Ramos (cell line): ENCODE data around the gene LHX4.
"Not testable (repeated sequence)": the region's sequence is repeated elsewhere in the genome, so short reads cannot be mapped to it uniquely, and the experiment has no call there.

ENCODE experiments used
- in situ Hi-C: fragments of 300-500 bp; cut with MboI; formaldehyde crosslinking; loops from one replicate; pipeline ENCODE4 v1.14.3; 2022; ENCODE audit warnings: low sequenced_read_pairs; ENCODE audit not compliant: unreplicated experiment

Gene LHX4

DNA sequence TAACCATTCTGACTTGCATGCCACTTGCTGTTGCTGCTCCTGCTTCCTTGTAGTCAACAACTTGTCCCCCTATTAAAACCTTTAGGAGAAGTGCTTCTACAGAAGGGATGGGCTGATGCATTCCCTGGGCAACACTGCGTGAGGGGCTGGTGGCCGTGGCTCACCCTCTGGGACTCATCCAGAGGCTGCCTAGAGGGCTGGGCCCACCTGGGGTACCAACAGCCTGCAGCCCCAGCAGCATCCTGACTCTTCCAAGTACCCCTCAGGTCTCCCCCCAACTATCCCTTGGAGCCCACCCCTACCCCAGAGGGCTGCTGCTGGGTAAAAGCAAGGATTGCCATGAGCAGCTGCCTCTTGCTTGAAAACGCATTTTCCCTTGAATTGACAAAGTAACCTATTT, 34.7 kb upstream of the LHX4 start:
- in situ Hi-C loops, result loop anchor here (25.0 kb wide), 1 partner anchor 483 kb away; no protein-coding TSS in a partner anchor

DNA sequence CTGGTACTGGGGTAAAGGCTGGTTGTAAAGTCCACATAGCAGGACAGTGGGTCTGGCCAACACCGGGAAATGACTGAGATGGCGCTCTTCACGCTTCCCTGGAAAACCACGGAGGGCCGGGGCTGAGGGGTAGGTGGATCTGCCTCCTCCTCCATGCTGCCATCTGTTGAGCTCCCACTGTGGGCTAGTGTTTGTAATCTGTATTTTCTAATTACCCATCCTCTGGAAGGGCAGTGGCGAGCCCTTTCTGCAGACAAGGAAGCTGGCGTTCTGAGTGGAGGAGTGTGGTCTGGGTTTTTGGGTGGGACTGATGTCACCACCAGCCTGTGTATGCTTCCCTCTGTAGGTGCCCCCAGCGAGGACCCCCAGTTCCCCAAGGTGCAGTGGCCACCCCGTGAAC, 34.1 kb upstream of the LHX4 start:
- in situ Hi-C loops, result loop anchor here (25.0 kb wide), 1 partner anchor 484 kb away; no protein-coding TSS in a partner anchor

DNA sequence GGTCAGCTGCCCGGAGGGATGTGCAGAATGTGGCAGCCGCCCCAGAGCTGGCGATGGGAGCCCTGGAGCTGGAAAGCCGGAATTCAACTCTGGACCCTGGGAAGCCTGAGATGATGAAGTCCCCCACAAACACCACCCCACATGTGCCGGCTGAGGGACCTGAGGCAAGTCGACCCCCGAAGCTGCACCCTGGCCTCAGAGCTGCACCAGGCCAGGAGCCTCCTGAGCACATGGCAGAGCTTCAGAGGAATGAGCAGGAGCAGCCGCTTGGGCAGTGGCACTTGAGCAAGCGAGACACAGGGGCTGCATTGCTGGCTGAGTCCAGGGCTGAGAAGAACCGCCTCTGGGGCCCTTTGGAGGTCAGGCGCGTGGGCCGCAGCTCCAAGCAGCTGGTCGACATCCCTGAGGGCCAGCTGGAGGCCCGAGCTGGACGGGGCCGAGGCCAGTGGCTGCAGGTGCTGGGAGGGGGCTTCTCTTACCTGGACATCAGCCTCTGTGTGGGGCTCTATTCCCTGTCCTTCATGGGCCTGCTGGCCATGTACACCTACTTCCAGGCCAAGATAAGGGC, 33.5 kb upstream of the LHX4 start:
- in situ Hi-C loops, result loop anchor here (25.0 kb wide), 1 partner anchor 484 kb away; no protein-coding TSS in a partner anchor

DNA sequence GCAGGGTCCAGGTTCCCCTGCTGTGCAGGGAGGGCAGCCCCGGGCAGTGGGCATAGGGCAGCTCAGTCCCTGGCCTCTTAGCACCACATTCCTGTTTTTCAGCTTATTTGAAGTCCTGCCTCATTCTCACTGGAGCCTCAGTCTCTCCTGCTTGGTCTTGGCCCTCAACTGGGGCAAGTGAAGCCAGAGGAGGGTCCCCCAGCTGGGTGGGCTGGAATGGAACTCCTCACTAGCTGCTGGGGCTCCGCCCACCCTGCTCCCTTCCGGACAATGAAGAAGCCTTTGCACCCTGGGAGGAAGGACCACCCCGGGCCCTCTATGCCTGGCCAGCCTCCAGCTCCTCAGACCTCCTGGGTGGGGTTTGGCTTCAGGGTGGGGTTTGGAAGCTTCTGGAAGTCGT, 32.8 kb upstream of the LHX4 start:
- in situ Hi-C loops, result loop anchor here (25.0 kb wide), 1 partner anchor 485 kb away; no protein-coding TSS in a partner anchor

DNA sequence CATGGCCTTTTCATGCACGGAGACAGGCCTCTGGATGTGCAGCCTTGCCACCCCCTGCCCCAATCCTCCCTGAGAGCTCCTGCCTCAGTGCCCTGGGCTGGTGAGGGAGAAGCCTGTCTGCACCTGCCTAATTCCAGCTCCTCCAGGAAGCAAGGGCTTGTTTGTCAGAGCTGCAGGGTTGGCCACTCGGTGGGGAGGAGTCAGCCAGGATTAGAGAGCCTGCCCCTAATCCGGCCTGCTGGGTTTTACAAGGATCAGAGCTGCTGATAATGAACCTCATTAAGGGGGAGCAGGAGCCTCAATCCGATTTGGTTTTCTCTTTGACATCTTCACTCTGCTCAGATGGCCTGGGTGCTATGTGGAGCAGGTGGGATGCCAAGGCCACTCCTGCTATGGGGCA, 31.9 kb upstream of the LHX4 start:
- in situ Hi-C loops, result loop anchor here (25.0 kb wide), 1 partner anchor 486 kb away; no protein-coding TSS in a partner anchor

DNA sequence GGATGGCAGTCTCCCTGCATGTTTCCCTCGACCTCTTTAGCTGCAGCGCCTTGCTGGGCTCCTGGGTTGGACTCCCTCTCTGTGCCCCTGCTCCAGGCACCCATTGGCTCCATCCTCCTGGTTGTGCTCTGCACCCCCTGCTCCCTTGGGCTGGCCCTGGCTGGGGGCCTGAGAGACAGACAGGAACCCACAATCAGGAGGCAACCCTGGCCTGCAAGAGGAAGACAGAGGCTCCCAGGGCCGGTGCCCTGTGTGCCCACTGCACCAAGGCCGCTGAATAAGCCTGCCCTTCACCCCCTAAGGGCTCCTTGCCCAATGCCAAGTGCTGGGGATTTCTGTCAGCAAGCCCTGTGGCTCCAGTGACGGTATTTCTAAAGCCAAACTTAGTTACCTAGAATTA, 31.5 kb upstream of the LHX4 start:
- in situ Hi-C loops, result loop anchor here (25.0 kb wide), 1 partner anchor 486 kb away; no protein-coding TSS in a partner anchor

DNA sequence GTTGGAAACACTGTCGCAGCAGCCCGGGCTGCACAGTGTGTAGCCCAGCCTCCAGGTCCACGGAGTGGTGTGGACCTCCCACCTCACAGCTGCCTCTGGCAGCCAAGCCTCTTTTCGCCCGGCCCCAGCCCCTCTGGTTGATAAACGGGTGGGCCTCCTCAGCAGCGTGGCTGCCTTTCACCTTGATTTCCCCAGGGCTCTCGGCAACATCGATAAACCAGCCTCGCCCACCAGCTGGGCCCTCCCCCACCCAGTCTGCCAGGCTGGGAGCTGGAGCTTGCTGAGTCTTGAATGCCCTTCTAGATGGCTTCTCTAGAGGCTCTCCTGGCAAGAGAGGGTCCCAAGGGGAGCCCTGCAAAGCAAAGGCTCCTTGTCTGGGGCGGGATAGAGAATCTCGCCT, 31.0 kb upstream of the LHX4 start:
- in situ Hi-C loops, result loop anchor here (25.0 kb wide), 1 partner anchor 487 kb away; no protein-coding TSS in a partner anchor

DNA sequence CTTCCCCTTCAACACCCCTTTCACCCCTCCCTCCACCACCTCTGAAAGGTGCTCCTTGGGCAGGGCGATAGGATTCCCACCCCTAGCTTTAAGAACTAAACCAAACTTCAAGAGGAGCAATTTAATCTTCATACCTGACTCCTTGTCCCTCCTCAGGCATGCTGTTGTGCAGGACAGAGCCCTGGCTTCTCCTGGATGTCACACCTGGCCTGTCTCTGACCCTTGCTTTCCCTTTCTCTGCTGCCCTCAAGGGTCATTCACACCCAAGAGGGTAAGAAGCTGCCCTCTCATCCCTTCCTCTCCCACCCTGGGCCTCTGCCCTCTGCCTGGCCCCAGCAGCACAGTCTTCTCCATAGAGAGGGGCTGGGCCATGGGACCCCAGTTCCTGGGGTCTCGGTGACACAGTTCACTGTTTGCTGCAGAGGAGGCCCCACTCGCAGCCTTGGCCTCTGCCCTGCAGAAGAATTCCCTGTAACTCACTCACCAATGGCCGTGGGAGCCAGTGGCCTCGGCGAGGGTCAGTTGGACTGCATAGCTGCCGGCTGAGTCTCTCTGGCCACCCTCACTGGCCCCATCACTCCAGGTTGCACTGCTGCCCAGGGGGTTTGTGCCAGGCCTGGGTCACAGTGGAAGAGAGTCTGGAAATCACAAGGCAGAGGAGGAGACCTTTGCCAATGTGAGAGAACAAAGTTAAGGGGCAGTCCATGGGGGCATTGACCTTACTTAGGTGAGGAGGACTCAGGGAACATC, 28.4 kb upstream of the LHX4 start:
- in situ Hi-C loops, result no loop called here

DNA sequence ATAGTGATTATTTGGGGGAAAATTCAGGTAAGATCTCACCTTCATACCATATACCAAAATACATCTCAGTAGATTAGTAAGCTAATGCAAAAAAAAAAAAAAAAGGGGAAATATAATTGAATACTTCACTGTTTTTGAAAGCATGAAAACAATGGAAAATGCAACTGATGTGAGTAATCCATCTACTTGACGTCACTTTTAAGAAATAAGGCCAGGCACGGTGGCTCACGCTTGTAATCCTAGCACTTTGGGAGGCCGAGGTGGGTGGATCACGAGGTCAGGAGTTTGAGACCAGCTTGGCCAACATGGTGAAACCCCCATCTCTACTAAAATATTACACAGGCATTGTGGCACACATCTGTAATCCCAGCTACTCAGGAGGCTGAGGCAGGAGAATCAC, 27.5 kb upstream of the LHX4 start:
- in situ Hi-C loops, result not testable (repeated sequence)

DNA sequence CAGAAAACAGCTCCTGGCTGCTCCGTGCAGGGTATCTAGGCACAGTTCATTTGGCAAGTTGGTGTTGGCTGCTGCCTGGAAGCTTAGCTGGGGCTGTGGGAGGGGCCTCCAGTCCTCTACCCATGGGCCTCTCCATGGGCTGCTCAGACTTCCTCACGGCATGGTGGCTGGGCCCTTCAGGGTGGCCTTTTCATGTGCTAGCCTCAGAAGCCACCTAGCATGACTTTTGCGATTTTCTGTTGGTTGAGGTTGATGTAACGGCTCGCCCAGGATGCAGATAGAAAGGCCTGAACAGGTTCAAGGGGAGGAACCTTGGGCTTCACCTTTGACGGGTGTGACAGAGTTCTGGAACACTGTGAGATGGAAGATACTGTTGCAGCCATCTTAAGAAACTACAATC, 25.8 kb upstream of the LHX4 start:
- in situ Hi-C loops, result no loop called here

DNA sequence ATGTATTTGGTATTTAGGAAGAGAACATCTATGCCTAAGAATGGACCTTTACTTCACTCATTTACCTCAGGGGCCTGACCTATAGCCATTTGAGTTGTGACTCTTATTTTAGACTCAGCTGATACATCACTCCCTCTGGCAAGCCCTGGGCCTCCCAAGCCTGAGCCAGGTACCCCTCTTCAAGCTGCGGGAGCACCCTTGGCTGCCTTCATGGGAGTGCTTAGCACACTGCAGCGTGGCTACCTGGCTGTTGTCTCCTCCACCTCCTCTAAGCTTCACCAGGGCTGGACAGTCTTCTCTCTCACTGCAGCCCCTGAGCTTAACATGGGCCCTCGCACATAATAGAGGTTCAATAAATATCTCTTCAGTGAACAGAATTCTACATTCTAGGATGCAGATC, 23.5 kb upstream of the LHX4 start:
- in situ Hi-C loops, result no loop called here

DNA sequence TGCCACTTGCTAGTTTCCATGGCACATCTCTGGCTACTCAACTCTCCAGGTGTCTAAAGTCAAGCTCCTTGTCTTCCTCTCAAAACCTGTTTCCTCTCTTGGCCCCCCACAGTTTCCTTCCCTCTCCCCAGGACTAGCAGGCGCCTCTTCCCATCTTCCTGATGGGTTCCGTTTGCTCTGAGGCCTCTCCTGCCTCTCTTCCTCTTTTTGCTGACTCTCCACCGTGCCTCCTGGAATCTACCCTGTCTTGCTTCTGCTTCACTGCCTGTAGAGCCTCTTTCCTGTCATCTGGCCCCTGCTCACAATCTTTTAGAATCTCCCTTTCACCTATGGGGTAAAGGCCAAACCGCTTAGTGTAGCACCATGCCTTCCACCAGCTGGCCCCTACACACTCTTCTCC, 21.8 kb upstream of the LHX4 start:
- in situ Hi-C loops, result no loop called here

DNA sequence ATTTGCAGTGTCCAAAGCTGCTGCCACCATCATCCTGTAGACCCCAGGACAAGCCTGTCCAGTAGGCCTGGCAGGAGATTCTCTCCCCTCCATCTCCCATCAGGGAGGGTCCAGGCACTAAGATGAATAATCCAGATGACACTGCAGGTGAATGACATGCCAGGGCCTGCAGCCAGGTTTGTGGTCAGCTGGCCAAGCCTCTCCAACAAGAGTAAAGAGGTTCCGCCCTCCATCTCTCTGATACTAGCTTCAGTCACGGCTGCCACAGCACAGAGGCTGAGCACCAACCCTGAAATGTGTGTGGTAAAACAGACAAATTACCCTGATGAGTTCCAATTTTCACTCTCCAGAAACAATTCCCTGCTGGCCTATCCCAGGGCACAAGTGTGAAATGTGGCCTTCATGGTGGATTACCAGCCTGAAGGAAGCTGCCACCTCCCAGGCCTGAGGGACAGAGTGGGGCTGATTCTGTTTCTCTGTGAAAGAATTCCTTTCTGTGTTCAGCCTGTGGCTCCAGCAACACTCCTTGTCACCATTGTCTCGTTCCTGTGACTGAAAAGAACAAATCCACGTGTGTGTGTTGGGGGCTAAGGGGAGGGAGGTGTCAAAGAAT, 19.9 kb upstream of the LHX4 start:
- in situ Hi-C loops, result no loop called here

DNA sequence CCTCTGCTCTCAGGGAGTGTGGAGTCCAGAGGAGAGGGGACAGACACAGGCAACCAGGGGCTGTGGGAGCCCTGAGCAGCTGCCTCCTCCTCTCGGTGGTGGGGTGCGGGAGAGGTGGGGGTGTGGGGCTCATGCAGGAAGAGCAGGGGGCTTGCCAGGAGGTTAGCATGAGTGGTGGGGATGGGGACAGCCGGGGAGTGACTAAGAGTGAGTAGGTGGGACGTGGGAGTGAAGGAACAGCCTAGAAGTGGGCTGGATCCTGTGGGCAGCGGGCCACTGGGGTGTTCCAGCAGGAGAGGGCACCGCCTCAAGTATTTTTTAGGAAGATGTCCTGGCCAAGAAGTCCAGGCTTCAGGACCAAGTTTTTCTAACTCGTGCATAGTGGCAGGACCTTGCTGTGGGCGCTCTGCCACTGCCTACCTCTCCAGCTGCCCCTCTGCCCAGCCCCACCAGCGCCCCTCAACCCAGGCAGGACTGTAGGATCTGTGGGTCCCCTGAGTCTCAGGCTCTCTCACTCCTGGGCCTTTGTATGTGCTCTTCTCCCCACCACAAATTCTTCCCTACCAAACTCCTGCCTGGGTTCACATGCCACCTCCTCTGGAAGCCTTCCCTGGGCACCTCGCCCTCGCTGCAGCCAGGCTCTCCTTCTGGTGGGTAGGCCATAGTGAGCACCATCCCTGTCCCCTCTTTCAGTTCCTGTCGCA, 18.8 kb upstream of the LHX4 start:
- in situ Hi-C loops, result no loop called here

DNA sequence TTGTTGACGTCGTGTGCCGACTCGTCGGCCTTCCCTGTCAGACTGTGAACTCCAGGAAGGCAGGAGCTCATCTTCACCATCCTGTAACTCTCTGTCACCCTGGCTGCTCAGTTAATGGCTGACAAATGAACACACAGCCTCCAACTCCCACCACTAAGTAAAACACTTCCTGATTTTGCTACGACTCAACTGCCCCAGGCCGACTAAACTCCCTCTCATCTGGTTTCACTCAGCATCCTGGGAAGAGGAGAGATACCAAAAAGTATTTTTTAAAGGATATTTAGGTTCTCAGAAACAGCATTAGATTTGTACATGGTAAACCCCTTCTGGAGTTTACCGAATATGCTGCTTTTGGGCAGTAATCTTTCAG, 18.2 kb upstream of the LHX4 start:
- in situ Hi-C loops, result no loop called here

DNA sequence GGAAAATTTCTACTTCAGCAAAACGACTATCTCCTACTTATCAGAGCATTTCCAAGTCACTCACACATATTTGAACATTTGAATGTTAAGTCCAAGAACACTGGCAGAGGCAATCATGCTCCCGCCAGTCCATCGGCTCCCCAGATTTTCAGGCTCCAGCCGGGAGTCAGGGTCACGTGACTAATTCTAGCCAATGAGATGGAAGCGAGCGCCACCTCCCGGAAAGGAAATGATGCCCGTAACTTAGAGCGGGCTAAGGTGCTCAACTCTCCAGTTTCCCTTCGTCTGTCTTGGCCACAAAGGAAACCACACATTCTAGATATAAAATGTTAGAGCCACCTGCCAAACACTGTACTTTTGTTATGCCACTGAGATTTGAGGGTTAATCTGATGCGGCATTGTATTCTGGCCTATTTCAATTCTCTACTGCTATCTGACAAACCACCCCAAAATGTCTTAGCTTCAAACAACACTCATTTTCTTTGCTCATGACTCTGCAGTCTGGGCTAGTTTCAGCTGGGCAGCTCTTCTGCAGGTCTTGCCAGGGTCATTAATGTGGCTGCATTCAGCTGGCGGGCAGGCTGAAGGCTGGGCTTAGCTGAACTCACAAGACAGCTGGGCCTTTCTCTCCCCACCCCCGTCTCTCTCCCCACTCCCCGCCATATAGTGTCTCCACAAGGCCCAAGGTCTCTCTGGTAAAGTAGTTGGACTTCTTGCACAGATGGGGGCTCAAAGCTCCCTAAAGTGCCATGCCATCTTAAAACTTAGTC, 16.5 kb upstream of the LHX4 start:
- in situ Hi-C loops, result no loop called here

DNA sequence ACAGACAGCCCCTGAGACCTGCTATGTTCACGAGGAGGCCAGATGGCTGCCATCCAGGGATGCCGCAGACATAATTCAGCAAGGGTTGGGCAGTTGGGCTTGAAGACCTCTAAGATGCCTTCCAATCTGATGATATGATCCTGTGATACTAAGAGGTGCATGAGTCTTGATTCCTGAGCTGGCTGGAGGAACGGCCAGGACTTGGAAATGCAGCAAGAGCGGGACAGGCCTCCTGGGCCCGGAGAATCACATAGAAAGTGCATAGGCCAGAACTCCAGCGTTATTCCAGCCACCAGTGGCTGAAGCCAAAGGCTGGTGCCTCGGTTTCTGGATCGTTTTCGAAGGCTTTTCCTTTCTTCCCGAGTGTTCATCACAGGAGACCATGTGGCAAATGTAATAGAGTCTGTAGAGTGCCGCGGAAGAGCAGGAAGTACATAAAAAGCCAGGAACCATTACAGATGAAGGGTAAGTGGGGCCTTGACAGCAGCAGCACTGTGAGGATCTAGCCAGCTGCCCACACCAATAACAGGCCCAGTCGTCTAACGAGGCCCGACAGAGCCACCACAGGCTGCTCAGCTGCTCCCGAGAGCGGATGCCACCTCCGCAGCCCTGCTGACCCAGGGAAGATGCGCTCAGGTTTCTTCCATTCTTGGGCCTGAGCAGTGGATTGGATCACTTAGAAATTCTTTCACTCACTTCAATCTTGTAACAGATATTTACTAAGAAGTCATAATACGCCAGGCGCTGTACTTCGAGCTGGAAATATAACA, 14.0 kb upstream of the LHX4 start:
- in situ Hi-C loops, result no loop called here

DNA sequence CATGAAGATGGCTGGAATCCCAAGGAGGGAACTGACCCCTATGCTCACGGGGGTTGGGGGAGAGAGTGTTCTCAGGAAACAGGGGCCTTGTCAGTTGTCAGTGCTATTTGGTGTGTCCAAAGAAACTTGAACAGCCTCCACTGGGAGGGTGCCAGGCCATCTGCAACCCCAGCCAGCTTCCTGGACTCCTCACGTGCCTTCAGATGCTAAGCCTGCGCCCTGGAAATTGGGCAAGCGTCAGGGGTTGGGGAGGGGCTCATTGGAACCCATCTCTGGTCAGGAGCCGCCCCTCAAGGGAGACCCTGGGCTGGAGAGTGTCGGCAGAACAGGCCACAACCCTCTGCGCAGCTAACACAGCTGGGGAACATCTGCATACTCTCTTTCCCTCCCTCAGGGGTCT, 13.1 kb upstream of the LHX4 start:
- in situ Hi-C loops, result no loop called here
